HG03025 (cell line): ENCODE results near the gene PRXL2A.
"Not testable (repeated sequence)": the region's sequence is repeated elsewhere in the genome, so short reads cannot be mapped to it uniquely, and the experiment has no call there.

Source experiments
- ATAC-seq: cut with Tn5 transposase; IDR thresholded peaks from one replicate; pipeline ENCODE4 v1.9.1; 2021; ENCODE audit warnings: mild to moderate bottlenecking, moderate library complexity; ENCODE audit not compliant: unreplicated experiment, low FRiP score

PRXL2A gene, protein sequence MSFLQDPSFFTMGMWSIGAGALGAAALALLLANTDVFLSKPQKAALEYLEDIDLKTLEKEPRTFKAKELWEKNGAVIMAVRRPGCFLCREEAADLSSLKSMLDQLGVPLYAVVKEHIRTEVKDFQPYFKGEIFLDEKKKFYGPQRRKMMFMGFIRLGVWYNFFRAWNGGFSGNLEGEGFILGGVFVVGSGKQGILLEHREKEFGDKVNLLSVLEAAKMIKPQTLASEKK

DNA sequence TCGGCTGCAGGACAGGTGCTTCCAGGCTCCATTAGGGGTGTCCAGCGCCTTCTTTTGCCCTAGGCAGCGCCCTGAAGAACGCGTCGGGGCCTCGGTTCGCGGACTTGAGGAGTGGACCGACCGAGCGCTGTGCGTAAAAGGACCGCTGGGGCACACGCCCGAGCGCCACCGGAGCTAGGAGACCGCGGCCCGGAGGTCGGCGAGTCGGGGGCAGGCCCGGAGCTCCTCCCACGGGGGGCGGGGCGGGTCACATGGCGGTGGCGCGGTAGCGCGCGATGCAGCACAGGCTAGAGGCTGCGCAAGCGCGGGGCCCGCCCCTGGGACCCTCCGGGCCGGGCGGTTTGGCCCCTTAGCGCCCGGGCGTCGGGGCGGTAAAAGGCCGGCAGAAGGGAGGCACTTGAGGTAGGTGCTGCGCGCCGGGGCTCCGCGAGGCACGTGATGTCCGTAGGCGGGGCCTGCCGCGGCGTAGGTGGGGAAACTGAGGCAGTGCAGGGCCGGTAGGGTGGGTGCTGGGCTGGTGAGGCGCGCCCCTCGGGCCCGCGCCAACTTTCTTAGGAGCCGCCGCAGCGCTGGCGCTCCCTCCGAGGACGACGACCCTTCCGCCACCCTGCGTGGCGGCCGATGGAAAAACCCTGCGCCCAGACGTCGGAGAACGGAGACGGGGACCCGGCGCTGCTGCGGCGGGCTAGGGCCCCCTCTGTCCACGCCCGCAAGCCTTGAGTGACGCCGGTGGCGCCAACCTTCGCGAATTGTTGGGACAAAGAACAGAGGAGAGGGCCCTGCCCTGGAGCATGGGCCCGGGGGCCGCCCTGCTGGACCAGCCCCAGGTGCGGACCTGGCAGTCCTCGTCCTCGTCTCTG lies at the start of gene PRXL2A:
PRXL2A (plus strand) TSS at position 310 of the 860 bp plus-strand sequence. CDS start 11,917 bp downstream, outside the sequence.
- ATAC-seq = peak; percentile 96

DNA sequence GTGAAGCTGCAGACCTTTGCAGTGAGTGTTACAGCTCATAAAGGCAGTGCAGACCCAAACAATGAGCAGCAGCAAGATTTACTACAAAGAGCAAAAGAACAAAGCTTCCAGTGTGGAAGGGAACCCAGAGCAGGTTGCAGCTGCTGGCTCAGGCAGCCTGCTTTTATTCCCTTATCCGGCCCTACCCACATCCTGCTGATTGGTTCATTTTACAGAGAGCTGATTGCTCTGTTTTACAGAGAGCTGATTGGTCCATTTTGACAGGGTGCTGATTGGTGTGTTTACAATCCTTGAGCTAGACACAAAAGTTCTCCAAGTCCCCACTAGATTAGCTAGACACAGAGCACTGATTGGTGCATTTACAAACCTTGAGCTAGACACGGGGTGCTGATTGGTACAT lies 49.4 kb upstream of the PRXL2A start:
- ATAC-seq = not testable (repeated sequence)

DNA sequence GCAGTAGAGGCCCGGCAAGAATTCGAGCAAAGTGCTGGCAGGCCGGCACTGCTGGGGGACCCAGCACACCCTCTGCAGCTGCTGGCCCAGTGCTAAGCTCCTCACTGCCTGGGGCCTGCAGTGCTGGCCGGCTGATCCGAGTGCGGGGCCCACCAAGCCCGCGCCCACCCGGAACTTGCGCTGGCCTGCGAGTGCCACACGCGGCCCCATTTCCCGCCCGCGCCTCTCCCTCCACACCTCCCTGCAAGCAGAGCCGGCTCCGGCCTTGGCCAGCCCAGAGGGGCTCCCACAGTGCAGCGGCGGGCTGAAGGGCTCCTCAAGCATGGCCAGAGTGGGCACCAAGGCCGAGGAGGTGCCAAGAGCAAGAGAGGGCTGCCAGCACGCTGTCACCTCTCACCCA lies 48.7 kb upstream of the PRXL2A start:
- no peak for ATAC-seq

DNA sequence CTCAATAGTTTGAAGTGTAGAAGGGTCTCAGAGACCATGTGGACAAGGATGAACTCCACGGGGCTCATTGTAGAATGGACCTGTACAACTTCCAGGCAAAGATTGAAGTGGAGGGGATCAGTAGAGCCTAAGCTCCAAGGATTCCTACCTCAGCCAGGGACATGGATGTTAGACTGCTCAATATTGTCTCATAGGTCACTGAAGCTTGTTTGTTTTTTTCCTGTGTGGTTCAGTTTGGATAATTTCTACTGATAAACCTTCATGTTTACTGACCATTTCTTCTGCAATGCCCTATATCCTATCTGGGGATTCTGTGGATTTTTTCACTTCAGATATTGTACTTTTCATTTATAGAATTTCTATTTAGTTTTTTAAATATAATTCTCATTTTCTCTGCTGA lies 42.8 kb upstream of the PRXL2A start:
- no peak for ATAC-seq

DNA sequence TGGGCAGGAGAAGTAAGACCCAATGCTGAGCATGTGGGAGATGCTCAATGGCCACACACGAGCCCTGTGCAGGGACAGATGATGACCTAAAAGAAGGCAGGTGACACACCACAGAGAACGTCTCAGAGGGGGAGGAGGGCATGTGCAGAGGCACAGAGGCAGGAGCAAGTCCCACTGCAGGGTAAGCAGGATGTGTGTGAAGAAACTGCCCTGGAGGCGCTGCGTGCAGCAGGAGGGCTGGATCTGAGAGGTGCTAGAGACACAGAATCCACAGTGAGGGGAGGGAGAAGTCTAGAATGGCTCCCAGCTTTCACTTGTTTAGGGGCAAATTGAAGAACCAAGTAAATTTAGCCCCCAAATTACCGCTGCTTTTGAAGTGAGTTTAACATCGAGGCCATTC lies 36.9 kb upstream of the PRXL2A start:
- no peak for ATAC-seq

DNA sequence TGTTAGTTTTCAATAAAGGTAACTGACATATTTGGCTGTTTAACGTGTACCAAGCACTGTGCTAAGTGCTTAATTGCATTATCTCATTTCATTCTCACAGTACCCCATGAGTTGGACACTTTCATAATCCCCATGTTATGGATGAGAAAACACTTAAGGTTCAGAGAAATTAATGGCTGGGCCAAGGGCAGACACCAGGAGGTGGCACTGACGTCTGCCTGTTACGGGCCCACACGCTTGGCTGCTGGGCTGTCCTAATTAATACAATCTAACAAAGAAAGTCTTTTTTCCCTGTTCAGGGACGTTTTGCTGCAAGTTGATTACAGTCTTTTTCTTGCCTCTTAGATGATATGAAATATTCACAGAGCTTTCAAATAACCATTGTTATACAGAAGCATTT lies 35.7 kb upstream of the PRXL2A start:
- ATAC-seq = no peak

DNA sequence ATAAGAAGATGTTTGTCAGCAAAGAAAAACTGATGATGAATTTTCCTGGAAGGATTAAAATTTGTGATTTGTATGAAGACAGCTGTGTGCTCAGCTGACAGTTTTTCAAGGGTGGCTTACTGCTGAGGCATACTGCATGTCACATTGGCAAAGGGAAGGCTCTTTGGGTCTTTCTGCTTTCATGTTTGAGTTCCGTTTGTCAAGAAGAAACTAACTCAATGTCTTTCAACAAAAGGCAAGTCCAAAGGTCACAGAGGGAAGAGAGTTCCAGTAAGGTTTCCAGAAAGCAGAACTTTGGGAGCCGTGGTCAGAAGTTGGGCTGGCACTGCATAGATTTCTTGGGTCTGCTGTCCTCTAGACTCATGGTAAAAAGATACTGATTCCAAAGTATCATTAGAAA lies 34.8 kb upstream of the PRXL2A start:
- no peak for ATAC-seq

DNA sequence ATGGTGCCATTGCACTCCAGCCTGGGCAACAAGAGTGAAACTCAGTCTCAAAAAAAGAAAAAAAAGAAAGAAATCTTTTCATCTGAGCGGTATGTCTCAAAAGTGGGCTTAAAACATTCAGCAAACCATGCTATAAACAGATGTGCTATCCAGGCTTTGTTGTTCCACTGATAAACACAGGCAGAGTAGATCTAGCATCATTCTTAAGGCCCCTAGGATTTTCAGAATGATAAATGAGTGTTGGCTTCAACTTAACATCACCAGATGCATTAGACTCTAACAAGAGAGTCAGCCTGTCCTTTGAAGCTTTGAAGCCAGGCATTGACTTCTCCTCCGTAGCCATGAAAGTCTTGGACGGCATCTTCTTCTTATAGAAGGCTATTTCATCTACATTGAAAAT lies 28.6 kb upstream of the PRXL2A start:
- ATAC-seq = no peak

DNA sequence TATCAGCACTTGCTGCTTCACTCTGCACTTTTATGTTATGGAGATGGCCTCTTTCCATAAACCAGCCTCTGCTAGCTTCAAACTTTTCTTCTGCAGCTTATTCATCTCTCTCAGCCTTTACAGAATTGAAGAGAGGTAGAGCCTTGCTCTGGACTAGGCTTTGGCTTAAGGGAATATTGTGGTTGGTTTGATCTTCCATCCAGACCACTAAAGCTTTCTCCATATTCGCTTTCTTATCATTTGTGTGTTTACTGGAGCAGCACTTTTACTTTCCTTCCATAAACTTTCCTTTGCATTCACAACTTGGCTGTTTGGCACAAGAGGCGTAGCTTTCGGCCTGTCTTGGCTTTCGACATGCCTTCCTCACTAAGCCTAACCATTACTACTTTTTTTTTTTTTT lies 28.2 kb upstream of the PRXL2A start:
- ATAC-seq = no peak

DNA sequence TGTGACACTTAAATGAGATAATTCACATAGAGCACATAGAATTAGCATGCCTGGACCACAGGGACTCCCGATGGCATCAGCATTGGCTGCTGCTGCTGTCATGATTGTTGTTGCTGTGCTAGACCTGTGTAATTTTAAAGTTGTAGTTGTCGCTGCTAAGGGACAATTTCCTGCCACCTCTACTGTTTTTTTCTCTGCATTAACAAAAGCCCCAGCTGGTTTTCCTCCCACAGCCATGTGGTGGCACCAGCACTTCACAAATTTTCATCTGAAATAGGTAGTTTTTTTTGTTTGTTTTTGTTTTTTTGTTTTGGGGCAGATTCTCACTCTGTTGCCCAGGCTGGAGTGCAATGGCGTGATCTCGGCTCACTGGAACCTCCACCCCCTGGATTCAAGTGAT lies 25.4 kb upstream of the PRXL2A start:
- no peak for ATAC-seq

DNA sequence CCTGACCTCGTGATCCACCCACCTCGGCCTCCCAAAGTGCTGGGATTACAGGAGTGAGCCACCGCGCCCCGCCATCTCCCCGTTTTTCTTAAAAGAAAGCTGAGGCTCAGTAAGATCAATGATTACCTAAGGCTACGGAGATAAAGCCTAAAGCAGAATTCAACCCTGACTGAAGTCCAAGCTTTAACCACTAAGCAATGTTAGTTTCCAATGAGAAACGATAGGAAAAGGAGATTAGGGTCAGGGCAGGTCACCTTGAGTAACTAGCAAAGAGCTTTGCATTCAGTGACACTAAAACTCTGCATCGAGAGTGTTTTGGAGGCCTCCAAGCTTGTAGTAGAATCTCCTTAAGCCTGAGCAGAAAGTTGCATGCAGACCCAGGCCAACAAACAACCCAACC lies 17.6 kb upstream of the PRXL2A start:
- no peak for ATAC-seq

DNA sequence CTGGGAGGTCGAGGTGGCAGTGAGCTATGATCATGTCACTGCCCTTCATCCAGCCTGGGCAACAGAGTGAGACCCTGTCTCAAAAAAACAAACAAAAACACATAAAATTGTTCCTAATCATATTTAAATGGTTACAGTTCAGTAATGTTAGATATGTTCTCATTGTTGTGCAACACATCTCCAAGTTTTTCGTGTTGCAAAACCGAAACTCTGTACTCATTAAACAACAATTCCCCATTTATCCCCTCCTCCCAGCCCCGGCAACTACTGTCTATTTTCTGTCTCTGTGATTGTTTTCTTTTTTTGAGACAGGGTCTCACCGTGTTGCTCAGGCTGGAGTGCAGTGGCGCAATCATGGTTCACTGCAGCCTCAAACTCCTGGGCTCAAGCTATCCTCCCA lies 16.1 kb upstream of the PRXL2A start:
- ATAC-seq = no peak

DNA sequence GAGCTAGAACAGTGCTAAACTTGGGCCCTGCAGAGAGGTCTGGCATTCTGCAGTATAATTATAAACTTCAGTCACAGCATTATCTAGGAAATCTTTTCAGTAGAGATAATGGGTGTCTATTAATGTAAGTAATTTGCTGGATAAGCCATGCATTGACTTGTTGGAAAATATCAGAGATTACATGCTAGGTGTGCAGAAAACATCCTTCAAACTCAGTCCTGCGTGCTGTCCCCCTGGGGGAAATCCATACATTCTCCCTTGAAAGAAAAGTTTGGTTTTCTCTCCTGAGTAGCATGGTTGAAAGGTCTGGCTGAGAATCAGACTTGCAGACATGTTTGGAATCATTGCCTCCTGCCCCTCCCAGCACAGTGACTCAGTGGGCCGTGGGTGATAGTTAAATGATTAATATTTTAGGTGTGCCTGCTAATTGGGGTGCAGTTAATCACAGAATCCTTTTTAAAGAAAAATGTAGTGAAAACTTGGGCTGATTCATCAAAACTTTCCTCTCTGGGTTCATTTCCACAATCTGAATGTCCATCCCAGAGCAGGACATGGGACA lies 13.9 kb upstream of the PRXL2A start:
- no peak for ATAC-seq

DNA sequence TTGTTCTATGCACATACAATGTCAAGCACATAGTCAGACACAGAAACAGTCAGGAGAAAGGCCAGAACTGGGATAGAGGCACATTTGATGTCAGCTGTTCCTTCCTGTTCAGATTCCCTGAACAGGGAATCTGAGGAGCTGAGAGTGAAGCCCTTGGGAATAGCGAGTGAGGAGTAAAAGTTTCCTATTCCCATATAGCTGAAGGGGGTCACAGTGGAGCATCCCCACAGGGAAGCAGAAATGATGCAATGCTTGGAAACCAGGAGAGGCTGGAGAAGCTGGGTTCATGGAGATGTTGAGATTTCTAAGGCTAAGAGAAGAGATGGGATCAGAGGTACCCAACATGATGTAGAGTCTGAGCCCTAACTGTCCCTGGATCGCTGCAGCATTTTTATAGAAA lies 11.3 kb upstream of the PRXL2A start:
- no peak for ATAC-seq

DNA sequence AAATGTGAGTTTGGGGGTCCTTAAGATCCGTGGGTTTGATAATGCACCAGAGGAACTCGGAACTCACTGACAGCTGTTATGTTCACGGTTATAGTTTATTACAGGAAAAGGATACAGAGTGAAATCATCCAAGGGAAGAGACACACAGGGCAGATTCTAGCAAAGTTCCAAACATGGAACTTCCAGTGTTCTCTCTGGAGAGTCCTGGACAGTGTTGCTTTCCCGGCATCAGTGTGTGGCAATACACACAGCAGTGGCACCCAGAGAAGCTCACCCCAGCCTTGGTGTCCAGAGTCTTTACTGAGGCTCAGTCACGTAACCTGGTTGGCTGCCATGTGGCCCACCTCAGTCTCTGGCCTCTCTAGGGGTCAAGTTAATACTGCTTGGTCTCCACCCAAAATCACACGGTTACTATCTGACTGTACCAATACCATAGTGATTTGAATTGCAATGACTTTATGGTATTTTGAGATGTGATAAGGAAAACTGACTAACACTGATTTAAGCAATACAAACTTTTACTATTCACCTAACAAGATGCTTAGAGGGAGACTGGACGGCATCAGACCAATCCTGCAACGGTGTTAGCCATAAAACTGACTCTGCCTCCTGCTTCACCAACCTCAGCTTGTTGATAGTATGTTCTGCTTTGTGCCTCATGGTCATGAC lies 8.1 kb upstream of the PRXL2A start:
- ATAC-seq = no peak

DNA sequence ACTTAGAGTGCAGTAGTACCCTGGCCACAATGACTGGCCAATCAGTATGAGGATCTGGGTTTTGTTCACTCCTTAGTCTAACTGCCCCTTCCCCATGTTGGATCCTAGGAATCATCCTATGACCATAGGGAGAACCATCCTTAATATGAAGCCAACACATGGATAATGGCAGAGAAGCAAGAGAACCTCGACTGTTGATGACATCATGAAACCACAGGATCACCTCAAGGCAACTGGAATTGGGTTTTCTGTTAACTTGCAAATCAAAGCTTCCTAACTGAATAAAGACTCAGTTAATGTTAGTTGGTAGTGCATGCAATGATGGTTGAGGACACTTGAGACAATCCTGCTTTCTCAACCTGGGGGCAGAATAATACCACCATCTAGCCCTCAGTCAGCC lies 3.3 kb upstream of the PRXL2A start:
- ATAC-seq = no peak

DNA sequence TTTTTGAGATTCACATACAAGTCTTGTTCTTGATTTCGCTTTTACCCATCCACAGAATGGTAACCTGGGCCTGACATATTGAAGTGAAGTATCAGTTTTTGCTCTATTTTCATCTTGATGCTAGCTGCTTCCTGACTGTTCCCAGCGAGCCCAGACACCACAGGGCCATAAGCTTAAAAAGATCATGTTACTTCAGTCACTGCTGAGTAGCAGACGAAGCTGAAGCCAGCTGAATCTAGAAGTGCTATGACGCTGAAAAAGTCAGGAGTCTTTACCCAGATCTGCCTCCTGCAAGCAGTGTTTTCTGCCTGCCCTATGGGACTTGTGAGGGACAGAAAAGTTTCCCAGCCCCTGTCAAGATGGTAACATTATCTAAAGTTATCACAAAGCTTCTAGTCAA lies 2.7 kb upstream of the PRXL2A start:
- ATAC-seq = no peak

DNA sequence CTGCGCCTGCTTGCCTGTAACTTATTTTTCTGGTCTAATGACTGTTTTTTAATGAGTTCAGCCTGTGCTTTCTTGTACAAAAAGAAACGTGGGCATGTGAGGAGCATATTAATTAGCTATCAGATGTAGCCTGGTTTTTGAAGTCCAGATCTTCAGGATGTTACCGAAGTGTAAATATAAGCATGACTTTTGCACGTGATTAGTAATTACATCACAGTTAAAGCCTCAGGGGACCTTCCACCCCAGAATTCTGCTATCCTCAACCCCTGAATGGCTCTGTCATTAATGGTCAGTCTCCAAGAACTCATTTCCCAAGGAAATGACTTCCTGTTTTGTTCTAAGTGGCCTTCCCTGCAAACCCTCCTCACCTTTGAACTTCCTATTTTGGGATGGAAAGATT lies 2.1 kb upstream of the PRXL2A start:
- no peak for ATAC-seq

DNA sequence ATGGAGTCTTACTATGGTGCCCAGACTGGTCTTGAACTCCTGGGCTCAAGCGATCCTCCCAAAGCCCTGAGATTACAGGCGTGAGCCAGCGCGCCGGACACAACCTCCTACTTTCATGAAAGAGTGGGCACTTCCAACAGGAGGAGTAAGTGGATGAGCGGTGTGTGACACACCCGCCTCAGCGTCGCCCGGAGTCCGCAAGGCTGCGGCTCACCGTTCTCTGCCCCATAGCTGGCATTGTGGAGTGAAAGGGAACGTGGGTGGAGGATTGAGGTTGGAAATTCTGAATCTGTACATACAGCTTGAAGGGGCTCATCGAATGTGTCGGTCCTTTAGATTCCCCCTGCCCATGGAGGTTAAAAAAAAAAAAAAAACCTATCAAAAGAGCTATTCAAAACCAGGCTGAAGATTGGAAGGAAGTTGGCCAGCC lies 524 bp upstream of the PRXL2A start:
- peak; percentile 36 for ATAC-seq

DNA sequence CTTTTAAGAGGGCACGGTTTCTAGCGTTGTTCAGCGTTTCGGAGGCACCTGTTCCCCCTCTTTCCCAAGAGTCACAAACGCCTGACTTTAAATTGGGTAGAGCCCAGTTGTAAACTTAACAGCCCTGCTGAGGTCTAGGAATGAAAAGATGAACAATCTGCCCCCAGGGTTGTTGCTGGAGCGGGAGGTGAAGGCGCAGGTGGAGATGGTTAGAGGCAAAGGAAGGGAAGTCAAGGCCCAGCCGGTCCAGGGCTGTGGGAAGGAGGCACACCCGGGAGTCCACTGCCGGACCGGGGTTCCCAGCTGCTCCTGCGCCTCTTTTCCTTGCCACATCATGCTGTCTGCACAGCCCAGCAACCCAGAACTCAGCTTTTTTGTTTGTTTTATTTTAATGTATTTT lies 770 bp downstream of the PRXL2A start:
- no peak for ATAC-seq

DNA sequence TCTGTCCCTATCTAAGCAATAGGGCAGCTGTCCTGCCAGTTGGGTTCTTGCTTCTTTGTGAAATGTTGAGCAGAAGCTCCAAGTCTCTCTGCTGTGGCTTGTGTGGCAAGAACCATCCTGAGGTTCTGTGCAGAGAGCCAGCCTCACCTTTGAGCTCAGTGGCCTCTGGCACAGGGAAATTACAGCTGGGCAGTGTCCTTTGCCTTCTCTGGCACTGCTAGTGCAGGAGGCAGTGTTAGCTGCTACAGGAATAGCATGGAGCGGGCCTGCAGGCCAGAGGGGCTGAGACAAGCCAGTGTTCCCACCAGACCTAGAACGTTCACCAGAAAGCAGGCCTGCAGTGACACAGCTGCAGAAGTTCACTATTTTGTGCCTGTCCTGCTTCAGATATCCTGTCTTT lies 1.8 kb downstream of the PRXL2A start:
- ATAC-seq = no peak
